HG03060 (cell line): Measurements from ENCODE around the gene DENND4C.
A peak's percentile ranks its signal among the peaks of the same experiment; 100 is the strongest.
"Not testable (repeated sequence)": the region's sequence is repeated elsewhere in the genome, so short reads cannot be mapped to it uniquely, and the experiment has no call there.

Experiments
- ATAC-seq: cut with Tn5 transposase; IDR thresholded peaks from one replicate; pipeline ENCODE4 v1.9.1; 2021; ENCODE audit warnings: low read depth, moderate number of reproducible peaks; ENCODE audit not compliant: unreplicated experiment

DENND4C gene

DNA sequence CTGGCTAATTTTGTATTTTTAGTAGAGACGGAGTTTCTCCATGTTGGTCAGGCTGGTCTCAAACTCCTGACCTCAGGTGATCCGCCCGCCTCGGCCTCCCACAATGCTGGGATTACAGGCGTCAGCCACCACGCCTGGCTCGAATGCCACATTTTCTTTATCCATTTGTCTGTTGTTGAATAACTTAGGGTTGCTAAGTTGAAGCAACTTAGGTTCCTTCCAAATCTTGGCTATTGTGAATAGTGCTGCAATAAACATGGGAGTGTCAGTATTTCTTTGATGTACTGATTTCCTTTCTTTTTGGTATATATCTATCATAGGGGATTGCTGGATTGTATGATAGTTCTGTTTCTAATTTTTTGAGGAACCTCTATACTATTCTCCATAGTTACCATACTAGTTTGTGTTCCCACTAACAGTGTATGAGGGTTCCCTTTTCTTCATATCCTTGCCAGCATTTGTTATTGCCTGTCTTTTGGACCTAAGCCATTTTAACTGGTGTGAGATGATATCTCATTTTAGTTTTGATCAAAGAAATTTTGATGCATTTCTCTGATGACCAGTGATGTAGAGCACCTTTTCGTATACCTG, 29.3 kb downstream of the DENND4C start:
- not testable (repeated sequence) for ATAC-seq

- not testable (repeated sequence) for ATAC-seq
Observed at GRCh38 chr9:19265602-19266001, 35.1 kb downstream of the DENND4C start.

- ATAC-seq: peak; percentile 60
Observed at GRCh38 chr9:19266778-19267384, 36.4 kb downstream of the DENND4C start.

- ATAC-seq: no peak
Observed at GRCh38 chr9:19269582-19269981, 39.1 kb downstream of the DENND4C start.

DNA sequence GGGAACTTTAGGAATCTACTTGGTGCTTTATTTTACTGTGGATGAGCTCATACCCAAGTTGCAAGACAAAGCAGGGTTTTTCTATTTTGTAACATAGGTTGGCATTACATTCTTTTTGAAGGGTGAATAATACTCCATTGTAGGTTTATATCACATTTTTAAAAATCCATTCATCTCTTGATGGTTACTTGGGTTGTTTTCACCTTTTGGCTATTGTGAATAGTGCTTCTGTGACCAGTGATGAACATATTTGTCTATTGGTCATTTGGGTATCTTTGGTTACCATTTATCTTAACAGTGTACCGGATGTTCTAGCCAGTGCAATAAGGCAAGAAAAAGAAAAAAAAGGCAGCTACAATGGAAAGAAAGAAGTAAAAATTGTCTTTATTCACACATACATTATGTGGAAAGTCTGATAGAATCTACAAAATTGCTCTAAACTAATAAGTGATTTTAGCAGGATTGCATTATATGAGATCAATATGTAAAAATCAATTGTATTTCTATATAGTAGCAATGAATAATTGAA, 40.0 kb downstream of the DENND4C start:
- ATAC-seq: no peak

DNA sequence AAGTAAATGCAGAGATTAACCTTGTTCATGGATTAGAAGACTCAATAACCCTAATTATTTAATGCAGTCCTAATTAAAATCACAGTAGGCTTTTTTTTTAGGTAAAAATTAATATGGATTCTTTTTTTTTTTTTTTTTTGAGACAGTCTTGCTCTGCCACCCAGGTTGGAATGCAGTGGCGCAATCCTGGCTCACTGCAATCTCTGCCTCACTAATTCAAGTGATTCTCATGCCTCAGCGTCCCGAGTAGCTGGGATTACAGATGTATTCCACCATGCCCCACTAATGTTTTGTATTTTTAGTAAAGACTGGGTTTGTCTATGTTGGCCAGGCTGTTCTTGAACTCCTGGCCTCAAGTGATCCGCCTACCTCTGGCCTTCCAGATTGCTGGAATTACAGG, 40.6 kb downstream of the DENND4C start:
- no peak for ATAC-seq

- no peak for ATAC-seq
Observed at GRCh38 chr9:19281801-19282200, 51.3 kb downstream of the DENND4C start.

DNA sequence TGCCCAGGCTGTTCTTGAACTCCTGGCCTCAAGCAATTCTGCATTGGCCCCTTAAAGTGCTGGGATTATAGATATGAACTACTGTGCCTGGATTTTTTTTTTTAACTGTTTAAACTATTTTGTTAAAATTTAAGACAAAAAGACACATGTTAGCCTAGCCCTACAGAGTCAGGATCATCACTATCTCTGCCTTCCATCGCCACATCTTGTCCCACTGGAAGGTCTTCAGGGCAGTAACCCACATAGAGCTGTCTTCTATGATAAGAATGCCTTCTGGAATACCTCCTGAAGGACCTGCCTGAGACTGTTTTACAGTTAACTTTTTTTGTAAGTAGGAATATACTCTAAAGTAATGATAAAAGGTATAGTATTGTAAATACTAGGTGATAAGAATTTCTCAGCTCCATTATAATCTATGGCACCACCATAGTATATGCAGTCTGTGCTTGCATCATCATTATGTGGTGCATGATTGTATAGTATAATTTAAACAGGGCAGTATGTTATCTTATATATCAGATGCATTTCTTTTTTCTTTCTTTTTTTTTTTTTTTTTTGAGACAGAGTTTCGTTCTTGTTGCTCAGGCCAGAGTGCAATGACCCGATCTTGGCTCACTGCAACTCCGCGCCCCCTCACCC, 52.7 kb downstream of the DENND4C start:
- no peak for ATAC-seq

GRCh38 chr9:19284729-19285128, 54.2 kb downstream of the DENND4C start:
- ATAC-seq: no peak

DNA sequence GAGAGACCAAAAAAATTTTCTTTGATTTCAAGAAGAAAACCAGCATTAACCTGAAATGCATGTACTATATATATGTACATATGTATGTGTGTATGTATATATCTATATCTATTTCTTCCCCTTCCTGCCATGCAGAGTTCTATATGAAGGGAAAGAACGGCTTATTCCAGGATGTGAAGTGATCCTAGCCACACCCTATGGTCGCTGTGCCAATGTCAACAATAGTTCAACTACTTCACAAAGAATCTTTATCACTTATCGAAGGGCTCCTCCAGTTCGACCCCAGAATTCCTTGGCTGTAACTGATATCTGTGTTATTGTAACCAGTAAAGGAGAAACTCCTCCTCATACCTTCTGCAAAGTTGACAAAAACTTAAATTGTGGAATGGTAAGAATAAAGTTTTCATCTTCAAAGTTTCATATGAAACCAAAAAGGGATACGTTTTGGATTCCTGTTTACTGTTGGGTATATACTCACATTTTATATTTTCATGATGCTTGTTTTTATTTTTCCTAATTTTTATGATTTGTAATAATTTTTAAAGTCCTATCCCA, 56.2 kb downstream of the DENND4C start:
- ATAC-seq: no peak

DNA sequence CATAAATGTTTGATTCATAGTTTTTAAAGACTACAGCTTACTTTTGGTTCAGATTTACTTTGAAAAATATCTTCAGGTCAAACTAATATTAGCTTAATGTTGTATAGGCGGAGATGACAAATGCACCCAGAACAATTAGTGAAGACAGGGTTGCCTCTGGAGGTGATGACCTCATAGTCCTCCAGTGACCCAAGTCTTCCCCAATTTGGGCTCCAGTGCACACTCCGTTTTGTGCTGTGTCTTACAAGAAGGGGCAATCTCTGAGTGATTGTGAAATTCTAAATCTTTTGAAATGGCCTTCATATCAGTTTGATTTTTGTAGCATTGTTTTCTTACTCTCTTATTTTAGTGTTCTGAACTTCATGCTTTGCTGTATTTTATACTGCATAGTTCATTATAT, 57.6 kb downstream of the DENND4C start:
- ATAC-seq: no peak

- ATAC-seq: no peak
Observed at GRCh38 chr9:19290103-19290502, 59.6 kb downstream of the DENND4C start.

GRCh38 chr9:19294219-19294618, 63.7 kb downstream of the DENND4C start:
- no peak for ATAC-seq

GRCh38 chr9:19298436-19299000, 68.0 kb downstream of the DENND4C start:
- no peak for ATAC-seq

DNA sequence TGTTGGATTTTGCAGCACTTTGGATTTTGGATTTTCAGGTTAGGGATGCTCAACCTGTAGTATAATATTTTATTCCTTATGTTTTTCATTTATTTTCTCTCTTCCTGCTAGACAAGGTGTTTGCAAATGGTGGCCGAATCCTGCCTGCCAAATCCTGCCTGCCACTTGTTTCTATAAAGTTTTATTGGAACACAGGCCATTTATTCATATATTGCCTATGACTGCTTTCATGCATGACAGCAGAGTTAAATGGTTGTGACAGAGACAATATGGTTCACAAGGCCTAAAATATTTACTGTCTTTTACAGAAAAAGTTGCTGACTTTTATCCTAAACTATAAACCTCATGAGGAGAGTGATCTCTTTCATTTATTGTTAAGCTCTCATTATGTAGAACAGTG, 72.7 kb downstream of the DENND4C start:
- ATAC-seq: no peak

GRCh38 chr9:19306568-19306967, 76.1 kb downstream of the DENND4C start:
- no peak for ATAC-seq

DNA sequence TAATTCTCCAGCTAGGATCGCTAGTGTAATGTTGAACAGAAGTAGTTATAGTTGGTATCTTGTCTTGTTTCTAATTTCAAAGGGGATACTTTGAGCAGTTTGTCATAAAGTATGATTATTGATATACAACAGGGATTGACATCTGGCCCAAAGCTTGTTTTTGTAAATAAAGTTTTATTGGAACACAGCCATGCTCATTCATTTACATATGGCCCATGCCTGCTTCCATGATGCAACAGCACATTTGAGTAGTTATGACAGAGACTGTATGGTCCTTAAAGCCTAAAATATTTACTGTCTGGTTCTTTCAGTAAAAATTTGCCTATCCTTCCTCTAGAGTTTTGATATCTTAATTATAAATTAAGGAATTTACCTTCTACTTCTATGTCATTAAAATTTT, 79.8 kb downstream of the DENND4C start:
- ATAC-seq: no peak

GRCh38 chr9:19313573-19313972, 83.1 kb downstream of the DENND4C start:
- ATAC-seq: no peak

GRCh38 chr9:19320495-19320894, 90.0 kb downstream of the DENND4C start:
- no peak for ATAC-seq

- ATAC-seq: no peak
Observed at GRCh38 chr9:19331877-19332276, 101.4 kb downstream of the DENND4C start.

- ATAC-seq: no peak
Observed at GRCh38 chr9:19336166-19336565, 105.7 kb downstream of the DENND4C start.
